ENCODE data around the gene CDC42BPG. TPM values are rescaled to one million over a fixed set of nuclear protein-coding genes. Genes with fewer than 3 reads are reported as not detected.
A peak's percentile ranks its signal among the peaks of the same experiment; 100 is the strongest.

CDC42BPG gene
- total and polyA plus RNA-seq, 8 donors, result 6.8 to 25.9 (median 9.0) TPM

GRCh38 chr11:64792482-64792881, 52.0 kb downstream of the CDC42BPG start:
- TF ChIP-seq, protein P1, sequence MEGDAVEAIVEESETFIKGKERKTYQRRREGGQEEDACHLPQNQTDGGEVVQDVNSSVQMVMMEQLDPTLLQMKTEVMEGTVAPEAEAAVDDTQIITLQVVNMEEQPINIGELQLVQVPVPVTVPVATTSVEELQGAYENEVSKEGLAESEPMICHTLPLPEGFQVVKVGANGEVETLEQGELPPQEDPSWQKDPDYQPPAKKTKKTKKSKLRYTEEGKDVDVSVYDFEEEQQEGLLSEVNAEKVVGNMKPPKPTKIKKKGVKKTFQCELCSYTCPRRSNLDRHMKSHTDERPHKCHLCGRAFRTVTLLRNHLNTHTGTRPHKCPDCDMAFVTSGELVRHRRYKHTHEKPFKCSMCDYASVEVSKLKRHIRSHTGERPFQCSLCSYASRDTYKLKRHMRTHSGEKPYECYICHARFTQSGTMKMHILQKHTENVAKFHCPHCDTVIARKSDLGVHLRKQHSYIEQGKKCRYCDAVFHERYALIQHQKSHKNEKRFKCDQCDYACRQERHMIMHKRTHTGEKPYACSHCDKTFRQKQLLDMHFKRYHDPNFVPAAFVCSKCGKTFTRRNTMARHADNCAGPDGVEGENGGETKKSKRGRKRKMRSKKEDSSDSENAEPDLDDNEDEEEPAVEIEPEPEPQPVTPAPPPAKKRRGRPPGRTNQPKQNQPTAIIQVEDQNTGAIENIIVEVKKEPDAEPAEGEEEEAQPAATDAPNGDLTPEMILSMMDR (IDR thresholded peaks at IDR 0.05), result no peak
- intact Hi-C loops (cut with DNase I), result no loop called here
- H3K4me3 ChIP-seq, result no peak overlapping the region
- peaks cover 0 to 14% of the 10 kb centered on the region in 2 donors for H3K4me1 ChIP-seq
- H3K36me3 ChIP-seq, result peaks cover 0 to 60% of the 10 kb centered on the region in 2 donors
- H3K27me3 ChIP-seq, result no peaks in the 10 kb centered on the region
- no peak for ATAC-seq
- H3K9me3 ChIP-seq, result no peaks in the 10 kb centered on the region
- no peak for DNase-seq
- no peak overlapping the region for H3K27ac ChIP-seq

DNA sequence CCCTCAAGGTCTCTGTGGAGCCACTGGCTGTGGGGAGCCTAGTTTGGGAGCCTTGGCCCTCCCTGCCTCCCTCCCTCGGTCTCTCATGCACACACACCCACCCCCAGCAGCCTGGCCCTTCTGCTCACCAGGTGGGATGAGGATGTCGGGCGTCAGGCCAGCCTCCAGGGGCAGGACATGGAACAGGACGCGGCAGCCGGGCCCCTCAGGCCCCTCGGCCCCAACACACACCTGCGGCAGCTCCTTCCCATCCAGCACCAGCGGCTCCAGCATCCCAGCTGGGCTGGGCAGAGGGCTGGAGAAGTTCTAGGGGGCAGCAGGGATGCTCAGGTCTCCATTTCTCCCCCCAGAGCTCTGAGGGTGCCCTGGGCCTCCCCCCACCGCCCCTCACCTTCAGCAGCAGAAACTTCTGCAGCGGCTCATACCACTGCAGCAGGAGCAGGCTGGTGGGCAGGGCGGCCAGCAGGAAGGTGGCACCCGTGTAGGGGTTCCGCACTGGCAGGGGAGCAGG, 52.6 kb downstream of the CDC42BPG start:
- intact Hi-C loops (cut with DNase I), result no loop called here
- no peak for ATAC-seq

GRCh38 chr11:64790205-64791095, 54.0 kb downstream of the CDC42BPG start:
- Histone ChIP-seq H3K27me3 (no peaks in the 10 kb centered on the region), H3K36me3 (peaks cover 0 to 44% of the 10 kb centered on the region in 2 donors)
- TF ChIP-seq, protein P1 (IDR thresholded peaks at IDR 0.05), result no peak

More for the DNA sequence above, 52.6 kb downstream of the CDC42BPG start:
- H3K27ac ChIP-seq, result no peak overlapping the region
- H3K36me3 ChIP-seq, result peaks cover 0 to 54% of the 10 kb centered on the region in 2 donors
- DNase-seq, result peak in 1 of 4 donors; percentile 21
- no peaks in the 10 kb centered on the region for H3K9me3 ChIP-seq
- no peak overlapping the region for H3K4me3 ChIP-seq
- peaks cover 0 to 12% of the 10 kb centered on the region in 2 donors for H3K4me1 ChIP-seq
- TF ChIP-seq, protein P1 (IDR thresholded peaks at IDR 0.05), result no peak
- H3K27me3 ChIP-seq, result no peaks in the 10 kb centered on the region

GRCh38 chr11:64789331-64790204, 54.9 kb downstream of the CDC42BPG start:
- H3K27me3 ChIP-seq, result no peaks in the 10 kb centered on the region

More at GRCh38 chr11:64790205-64791095, 54.0 kb downstream of the CDC42BPG start:
- peaks cover 0 to 9% of the 10 kb centered on the region in 2 donors for H3K4me1 ChIP-seq
- H3K27ac ChIP-seq, result no peak overlapping the region
- ATAC-seq, result no peak
- intact Hi-C loops (cut with DNase I), result no loop called here
- no peaks in the 10 kb centered on the region for H3K9me3 ChIP-seq
- DNase-seq, result peak in 2 of 4 donors; percentile 31 to 58
- no peak overlapping the region for H3K4me3 ChIP-seq

More at GRCh38 chr11:64789331-64790204, 54.9 kb downstream of the CDC42BPG start:
- no peak for ATAC-seq
- Histone ChIP-seq H3K9me3 (no peaks in the 10 kb centered on the region), H3K4me1 (peaks cover 0 to 9% of the 10 kb centered on the region in 2 donors), H3K36me3 (peaks cover 0 to 44% of the 10 kb centered on the region in 2 donors), H3K4me3 (no peak overlapping the region), H3K27ac (no peak overlapping the region)
- peak in 1 of 4 donors; percentile 27 for DNase-seq
- intact Hi-C loops (cut with DNase I), result no loop called here
- TF ChIP-seq, protein P1 (IDR thresholded peaks at IDR 0.05), result no peak
